ENCODE measurements around the gene ZNF428.

- TF ChIP-seq POLR2A (IDR thresholded peaks at IDR 0.05) (no peak), CTCF (IDR thresholded peaks at IDR 0.05) (no peak), EP300 (IDR thresholded peaks at IDR 0.05) (no peak)
Measured at GRCh38 chr19:43658001-43658400, 38.6 kb upstream of the ZNF428 start.

Measured in tibial nerve (tissue), 4 donors.